Neural cell (in vitro differentiated cells): ENCODE measurements around the gene SERPINB3.

ENCODE experiments used
- EP300 ChIP-seq: fragments of 450-650 bp; conservative IDR thresholded peaks from 2 replicates; pipeline ENCODE4 v1.6.1; 2014; ENCODE audit warnings: antibody characterized with exemption, mild to moderate bottlenecking, moderate library complexity; ENCODE audit not compliant: poor library complexity, severe bottlenecking
- EZH2 ChIP-seq: fragments of 200-600, 300-800 bp; shearing (Covaris generic), sonication (generic); IDR thresholded peaks from 2 replicates; pipeline ENCODE4 v1.6.1; 2014; ENCODE audit warnings: antibody characterized with exemption, low read length, borderline replicate concordance, mild to moderate bottlenecking; ENCODE audit not compliant: insufficient read depth, poor library complexity, severe bottlenecking
- POLR2AphosphoS5 ChIP-seq: IDR thresholded peaks from 2 replicates; pipeline ENCODE4 v1.6.1; 2012
- RAD21 ChIP-seq: fragments of 450-650 bp; conservative IDR thresholded peaks from 2 replicates; pipeline ENCODE4 v1.6.1; 2014; ENCODE audit warnings: antibody characterized with exemption, mild to moderate bottlenecking, moderate library complexity
- TF ChIP-seq, protein P1 (sequence below): fragments of 450-650 bp; IDR thresholded peaks from 2 replicates; pipeline ENCODE4 v1.5.1; 2014; ENCODE audit warnings: antibody characterized with exemption, mild to moderate bottlenecking, moderate library complexity; ENCODE audit not compliant: poor library complexity, severe bottlenecking

DNA sequence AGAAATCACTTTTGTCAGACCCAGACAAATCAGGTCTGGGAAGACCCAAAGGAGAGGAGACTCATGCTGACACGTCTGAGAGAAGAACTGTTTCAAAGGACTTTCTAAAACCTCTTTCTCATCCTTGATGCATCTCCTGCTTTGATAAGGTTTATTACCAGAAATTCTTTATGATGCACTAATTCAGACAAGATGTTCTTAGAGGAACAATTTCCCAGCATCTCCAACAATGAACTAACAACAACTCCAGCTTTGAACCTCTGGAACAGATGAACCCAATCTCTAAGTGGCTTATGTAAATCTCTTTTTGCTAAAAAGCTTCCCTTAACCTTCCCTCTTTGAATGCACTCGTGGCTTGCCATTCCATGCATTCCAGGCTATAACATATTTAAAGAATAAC, 25.2 kb upstream of the SERPINB3 start:
- TF ChIP-seq EP300 (no peak), POLR2AphosphoS5 (no peak), RAD21 (no peak), EZH2 (no peak)
- TF ChIP-seq, protein P1, sequence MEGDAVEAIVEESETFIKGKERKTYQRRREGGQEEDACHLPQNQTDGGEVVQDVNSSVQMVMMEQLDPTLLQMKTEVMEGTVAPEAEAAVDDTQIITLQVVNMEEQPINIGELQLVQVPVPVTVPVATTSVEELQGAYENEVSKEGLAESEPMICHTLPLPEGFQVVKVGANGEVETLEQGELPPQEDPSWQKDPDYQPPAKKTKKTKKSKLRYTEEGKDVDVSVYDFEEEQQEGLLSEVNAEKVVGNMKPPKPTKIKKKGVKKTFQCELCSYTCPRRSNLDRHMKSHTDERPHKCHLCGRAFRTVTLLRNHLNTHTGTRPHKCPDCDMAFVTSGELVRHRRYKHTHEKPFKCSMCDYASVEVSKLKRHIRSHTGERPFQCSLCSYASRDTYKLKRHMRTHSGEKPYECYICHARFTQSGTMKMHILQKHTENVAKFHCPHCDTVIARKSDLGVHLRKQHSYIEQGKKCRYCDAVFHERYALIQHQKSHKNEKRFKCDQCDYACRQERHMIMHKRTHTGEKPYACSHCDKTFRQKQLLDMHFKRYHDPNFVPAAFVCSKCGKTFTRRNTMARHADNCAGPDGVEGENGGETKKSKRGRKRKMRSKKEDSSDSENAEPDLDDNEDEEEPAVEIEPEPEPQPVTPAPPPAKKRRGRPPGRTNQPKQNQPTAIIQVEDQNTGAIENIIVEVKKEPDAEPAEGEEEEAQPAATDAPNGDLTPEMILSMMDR, result no peak
